Activated CD8-positive, alpha-beta T cell treated with anti-CD3 and anti-CD28 coated beads, Interleukin-2, amount 10 ng/mL, durations not matched to agents 7 days and 5 days (primary cell): ENCODE measurements around the gene SEL1L2. TPM values are rescaled to one million over a fixed set of nuclear protein-coding genes. Genes with fewer than 3 reads are reported as not detected.
"Not testable (repeated sequence)": the region's sequence is repeated elsewhere in the genome, so short reads cannot be mapped to it uniquely, and the experiment has no call there.

ENCODE experiments used
- ATAC-seq: fragments of 150-1000 bp; cut with Tn5 transposase; one replicate; pipeline ENCODE4 v1.10.0; 2021; ENCODE audit warnings: moderate library complexity
- CTCF ChIA-PET: fragments of 350-600 bp; sonication (Branson Sonifier 250); formaldehyde crosslinking; loops from one replicate; lab custom pipeline; 2021; ENCODE audit warnings: antibody characterized with exemption; lab: Charles Lee
- POLR2A ChIA-PET: fragments of 350-600 bp; sonication (Branson Sonifier 250); formaldehyde crosslinking; loops from one replicate; lab custom pipeline; 2021; ENCODE audit warnings: antibody characterized with exemption; lab: Charles Lee
- DNase-seq: peaks from one replicate; pipeline ENCODE4 v3.0.0-alpha.2; 2020
- H3K27ac Mint-ChIP-seq: one replicate; pipeline ENCODE4 v1.8.0; 2021; ENCODE audit warnings: mild to moderate bottlenecking, mixed read lengths
- H3K27me3 Mint-ChIP-seq: one replicate; pipeline ENCODE4 v1.8.0; 2021; ENCODE audit warnings: low read depth, mixed read lengths
- H3K36me3 Mint-ChIP-seq: one replicate; pipeline ENCODE4 v1.8.0; 2021; ENCODE audit warnings: low read depth, mixed read lengths
- H3K4me1 Mint-ChIP-seq: one replicate; pipeline ENCODE4 v1.8.0; 2021; ENCODE audit warnings: low read depth, mixed read lengths
- H3K4me3 Mint-ChIP-seq: one replicate; pipeline ENCODE4 v1.8.0; 2021; ENCODE audit warnings: mild to moderate bottlenecking, mixed read lengths
- H3K9me3 Mint-ChIP-seq: one replicate; pipeline ENCODE4 v1.8.0; 2022; ENCODE audit warnings: mixed read lengths; ENCODE audit not compliant: insufficient read depth
- total RNA-seq, 2 experiments: library from RNA; stranded (reverse); gene quantifications; one replicate each; pipeline ENCODE4 v1.2.3, GENCODE V29; 2021

Gene SEL1L2, protein sequence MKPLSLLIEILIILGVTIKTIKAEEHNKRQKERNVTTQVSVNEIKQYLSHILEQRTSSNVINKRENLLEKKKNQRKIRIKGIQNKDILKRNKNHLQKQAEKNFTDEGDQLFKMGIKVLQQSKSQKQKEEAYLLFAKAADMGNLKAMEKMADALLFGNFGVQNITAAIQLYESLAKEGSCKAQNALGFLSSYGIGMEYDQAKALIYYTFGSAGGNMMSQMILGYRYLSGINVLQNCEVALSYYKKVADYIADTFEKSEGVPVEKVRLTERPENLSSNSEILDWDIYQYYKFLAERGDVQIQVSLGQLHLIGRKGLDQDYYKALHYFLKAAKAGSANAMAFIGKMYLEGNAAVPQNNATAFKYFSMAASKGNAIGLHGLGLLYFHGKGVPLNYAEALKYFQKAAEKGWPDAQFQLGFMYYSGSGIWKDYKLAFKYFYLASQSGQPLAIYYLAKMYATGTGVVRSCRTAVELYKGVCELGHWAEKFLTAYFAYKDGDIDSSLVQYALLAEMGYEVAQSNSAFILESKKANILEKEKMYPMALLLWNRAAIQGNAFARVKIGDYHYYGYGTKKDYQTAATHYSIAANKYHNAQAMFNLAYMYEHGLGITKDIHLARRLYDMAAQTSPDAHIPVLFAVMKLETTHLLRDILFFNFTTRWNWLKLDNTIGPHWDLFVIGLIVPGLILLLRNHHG
- total RNA-seq = not detected

DNA sequence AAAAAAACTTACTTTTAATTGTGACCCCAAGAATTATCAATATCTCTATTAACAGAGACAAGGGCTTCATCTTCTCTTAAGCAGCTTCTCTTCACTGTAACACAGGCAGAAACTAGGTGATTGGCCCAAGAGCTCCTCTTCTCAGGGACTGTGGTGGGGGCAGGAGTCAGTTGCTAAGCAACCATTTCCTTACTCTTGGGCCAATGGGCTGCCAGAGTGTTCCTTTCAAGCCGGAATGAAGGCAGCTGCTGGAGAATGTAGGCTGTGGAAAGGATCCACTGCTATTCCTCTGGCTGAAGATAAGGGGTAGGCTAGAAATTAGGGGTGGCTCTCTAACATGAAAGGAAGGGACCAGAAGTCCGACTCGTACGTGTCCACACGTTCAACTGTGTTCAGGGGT is at the start of gene SEL1L2:
SEL1L2 (minus strand) TSS at position 150 of the 400 bp plus-strand sequence; CDS start at position 70, 80 bp downstream.
- ChIA-PET POLR2A (no interaction called here), CTCF (no interaction called here)
- Mint-ChIP-seq H3K36me3 (no peaks in the 10 kb centered on the region), H3K9me3 (peaks cover 18% of the 10 kb centered on the region), H3K4me1 (no peaks in the 10 kb centered on the region), H3K27me3 (peaks cover 5% of the 10 kb centered on the region), H3K27ac (no peak within 1 kb of the TSS), H3K4me3 (no peak within 1 kb of the TSS)
- DNase-seq (no peak), ATAC-seq (no peak)

DNA sequence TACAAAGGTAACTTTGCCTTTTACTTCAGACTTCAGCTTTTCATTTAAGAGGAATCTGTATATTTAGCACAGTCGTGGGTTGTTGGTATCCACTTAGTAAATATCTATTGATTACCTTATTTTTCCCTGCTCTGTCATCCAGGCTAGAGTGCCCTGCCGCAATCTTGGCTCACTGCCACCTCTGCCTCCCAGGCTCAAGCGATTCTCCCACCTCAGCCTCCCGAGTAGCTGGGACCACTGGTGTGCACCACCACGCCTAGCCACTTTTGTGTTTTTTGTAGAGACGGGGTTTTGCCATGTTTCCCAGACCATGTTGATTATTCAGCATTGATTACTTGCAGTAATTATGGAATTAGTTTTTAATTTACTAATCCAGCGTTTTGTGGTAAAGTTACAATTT is 46.2 kb upstream of the SEL1L2 start:
- Mint-ChIP-seq H3K9me3 (no peaks in the 10 kb centered on the region), H3K4me3 (no peak overlapping the region), H3K27ac (no peak overlapping the region), H3K36me3 (no peaks in the 10 kb centered on the region), H3K4me1 (no peaks in the 10 kb centered on the region), H3K27me3 (no peaks in the 10 kb centered on the region)
- ChIA-PET POLR2A (no interaction called here), CTCF (no interaction called here)
- ATAC-seq = no peak
- DNase-seq = no peak

DNA sequence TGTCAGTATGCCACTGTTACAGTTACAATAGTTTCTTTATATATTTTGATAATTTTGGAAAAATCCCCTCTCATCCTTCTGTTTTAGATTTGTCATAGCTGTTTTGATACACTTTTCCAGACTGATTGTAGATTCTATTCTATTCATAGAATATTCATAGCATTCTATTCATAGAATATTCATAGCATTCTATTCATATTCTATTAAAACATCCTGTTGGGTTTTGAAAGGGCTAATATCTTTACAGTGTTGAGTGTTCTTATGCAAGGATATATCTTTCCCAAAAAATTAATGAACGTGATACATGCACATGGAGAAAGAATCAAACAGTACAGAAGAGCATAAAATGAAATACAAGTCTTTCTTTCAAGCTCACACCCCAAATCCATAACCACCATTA is 42.9 kb upstream of the SEL1L2 start:
- H3K27ac Mint-ChIP-seq = no peak overlapping the region
- no peaks in the 10 kb centered on the region for H3K36me3 Mint-ChIP-seq
- CTCF ChIA-PET = no interaction called here
- DNase-seq (no peak), ATAC-seq (no peak)
- no peaks in the 10 kb centered on the region for H3K27me3 Mint-ChIP-seq
- H3K4me3 Mint-ChIP-seq = no peak overlapping the region
- no peaks in the 10 kb centered on the region for H3K4me1 Mint-ChIP-seq
- POLR2A ChIA-PET = no interaction called here
- H3K9me3 Mint-ChIP-seq = no peaks in the 10 kb centered on the region

DNA sequence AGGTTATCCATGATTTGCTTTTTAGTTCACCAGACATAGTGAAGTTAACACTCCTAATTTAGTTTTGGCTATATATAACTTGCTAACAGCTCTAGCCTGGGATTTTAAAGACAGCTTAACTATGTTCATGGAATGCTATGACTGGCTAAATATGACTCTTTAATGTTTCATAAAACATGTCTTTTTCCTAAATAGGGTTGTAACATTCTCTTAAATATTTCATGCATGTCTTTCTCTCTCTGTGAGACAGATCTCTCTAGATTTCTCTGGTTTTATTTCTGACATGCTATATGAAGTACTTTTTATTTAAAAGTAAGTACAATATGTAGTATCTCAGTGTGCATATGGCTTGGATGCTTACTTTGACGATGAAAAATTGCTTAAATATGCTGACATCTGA is 40.6 kb upstream of the SEL1L2 start:
- ChIA-PET POLR2A (no interaction called here), CTCF (no interaction called here)
- no peaks in the 10 kb centered on the region for H3K9me3 Mint-ChIP-seq
- no peak for ATAC-seq
- H3K27me3 Mint-ChIP-seq = no peaks in the 10 kb centered on the region
- H3K36me3 Mint-ChIP-seq = no peaks in the 10 kb centered on the region
- H3K4me1 Mint-ChIP-seq = no peaks in the 10 kb centered on the region
- no peak overlapping the region for H3K27ac Mint-ChIP-seq
- no peak overlapping the region for H3K4me3 Mint-ChIP-seq
- no peak for DNase-seq

DNA sequence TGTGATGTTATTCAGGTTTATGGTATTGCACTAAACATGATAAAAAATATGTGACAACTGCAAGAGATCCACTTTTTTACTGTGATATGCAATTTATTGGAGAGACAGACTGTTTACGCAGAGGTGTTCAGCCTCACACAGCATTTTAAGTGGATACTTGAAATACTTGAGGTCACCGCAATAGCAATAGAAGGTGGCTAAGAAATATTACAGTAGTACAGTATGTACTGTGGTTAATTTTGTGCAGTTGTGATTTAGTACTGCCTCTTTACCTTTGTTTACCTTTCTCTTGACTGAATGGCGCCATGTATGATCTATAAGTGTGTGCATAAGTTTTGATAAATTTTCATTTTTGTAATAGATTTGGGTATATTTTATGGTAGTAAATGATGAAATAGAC is 22.3 kb upstream of the SEL1L2 start:
- ATAC-seq (no peak), DNase-seq (no peak)
- ChIA-PET CTCF (no interaction called here), POLR2A (no interaction called here)
- H3K4me3 Mint-ChIP-seq = no peak overlapping the region
- peaks cover 5% of the 10 kb centered on the region for H3K9me3 Mint-ChIP-seq
- H3K4me1 Mint-ChIP-seq = no peaks in the 10 kb centered on the region
- H3K36me3 Mint-ChIP-seq = no peaks in the 10 kb centered on the region
- H3K27ac Mint-ChIP-seq = no peak overlapping the region
- no peaks in the 10 kb centered on the region for H3K27me3 Mint-ChIP-seq

DNA sequence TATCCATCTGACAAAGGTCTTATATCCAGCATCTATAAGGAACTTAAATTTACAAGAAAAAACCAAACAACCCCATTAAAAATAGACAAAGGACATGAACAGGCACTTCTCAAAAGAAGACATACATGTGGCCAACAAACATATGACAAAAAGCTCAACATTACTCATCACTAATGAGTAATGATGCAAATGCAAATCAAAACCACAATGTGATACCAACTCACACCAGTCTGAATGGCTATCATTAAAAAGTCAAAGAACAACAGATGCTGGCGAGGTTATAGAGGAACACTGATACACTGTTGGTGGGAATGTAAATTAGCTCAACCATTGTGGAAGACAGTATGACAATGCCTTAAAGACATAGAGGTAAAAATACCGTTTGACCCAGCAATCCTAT is 18.8 kb upstream of the SEL1L2 start:
- no peaks in the 10 kb centered on the region for H3K36me3 Mint-ChIP-seq
- H3K4me3 Mint-ChIP-seq = no peak overlapping the region
- no peaks in the 10 kb centered on the region for H3K27me3 Mint-ChIP-seq
- H3K9me3 Mint-ChIP-seq = no peaks in the 10 kb centered on the region
- ATAC-seq (no peak), DNase-seq (no peak)
- ChIA-PET POLR2A (no interaction called here), CTCF (no interaction called here)
- no peaks in the 10 kb centered on the region for H3K4me1 Mint-ChIP-seq
- no peak overlapping the region for H3K27ac Mint-ChIP-seq

DNA sequence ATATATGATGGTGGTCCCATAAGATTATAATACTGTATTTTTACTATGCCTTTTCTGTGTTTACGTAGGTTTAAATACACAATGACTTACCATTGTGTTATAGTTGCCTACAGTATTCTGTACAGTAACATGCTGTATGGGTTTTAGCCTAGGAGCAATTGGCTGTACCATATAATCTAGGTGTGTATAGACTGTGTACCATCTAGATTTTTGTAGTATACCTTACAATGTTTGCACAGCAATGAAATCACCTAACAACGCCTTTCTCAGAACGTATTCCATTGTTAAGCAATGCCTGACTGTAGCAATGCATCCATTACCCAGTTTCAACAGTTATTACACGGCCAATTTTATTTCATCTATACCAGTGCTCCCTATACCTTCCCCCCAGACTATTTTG is 15.6 kb upstream of the SEL1L2 start:
- no peak for ATAC-seq
- POLR2A ChIA-PET = no interaction called here
- Mint-ChIP-seq H3K4me1 (no peaks in the 10 kb centered on the region), H3K9me3 (no peaks in the 10 kb centered on the region), H3K27ac (no peak overlapping the region), H3K27me3 (no peaks in the 10 kb centered on the region), H3K36me3 (no peaks in the 10 kb centered on the region), H3K4me3 (no peak overlapping the region)
- no peak for DNase-seq
- CTCF ChIA-PET = no interaction called here

DNA sequence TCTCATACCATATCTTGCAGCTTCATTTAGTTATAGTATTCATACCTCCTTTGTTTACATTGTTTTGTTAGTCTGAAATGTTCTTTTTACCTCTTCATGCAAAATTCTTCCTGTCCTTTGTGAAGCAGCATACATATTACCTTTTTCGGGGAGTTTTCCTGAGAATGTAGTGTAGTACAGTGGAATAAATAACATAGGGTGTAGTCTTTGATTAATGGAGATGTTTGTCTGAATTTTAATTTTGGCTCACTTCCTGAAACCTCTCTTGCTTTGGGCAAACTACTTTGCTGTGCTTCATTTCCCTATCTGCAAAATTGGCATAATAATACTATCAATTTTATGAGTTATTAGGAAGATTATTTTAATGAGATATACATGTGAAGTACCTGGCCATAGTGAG is 10.5 kb upstream of the SEL1L2 start:
- peaks cover 11% of the 10 kb centered on the region for H3K27me3 Mint-ChIP-seq
- ChIA-PET CTCF (no interaction called here), POLR2A (no interaction called here)
- no peaks in the 10 kb centered on the region for H3K4me1 Mint-ChIP-seq
- H3K4me3 Mint-ChIP-seq = no peak overlapping the region
- peaks cover 3% of the 10 kb centered on the region for H3K36me3 Mint-ChIP-seq
- H3K27ac Mint-ChIP-seq = no peak overlapping the region
- H3K9me3 Mint-ChIP-seq = peaks cover 5% of the 10 kb centered on the region
- DNase-seq = no peak
- ATAC-seq = no peak

DNA sequence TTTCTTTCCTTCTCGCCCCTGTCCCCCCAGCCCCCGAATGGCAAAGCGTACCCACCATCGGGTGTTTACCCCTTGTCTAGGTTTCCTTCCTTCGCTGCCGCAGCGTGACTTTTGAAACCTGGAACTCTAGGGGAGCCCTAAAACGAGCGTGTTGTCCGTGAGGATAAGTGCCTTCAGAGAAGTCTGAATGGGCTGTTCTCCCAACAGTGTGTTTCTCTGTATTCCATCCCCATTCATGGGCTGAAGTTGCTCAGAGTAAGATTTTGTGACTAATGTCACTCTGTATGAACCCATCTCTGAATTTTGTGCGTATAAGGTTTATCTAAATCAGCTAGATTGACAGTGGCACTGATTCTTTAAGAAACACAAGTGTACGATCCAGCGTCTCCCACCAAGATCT is 5.9 kb upstream of the SEL1L2 start:
- H3K9me3 Mint-ChIP-seq = peaks cover 17% of the 10 kb centered on the region
- CTCF ChIA-PET = no interaction called here
- ATAC-seq = no peak
- H3K27ac Mint-ChIP-seq = no peak overlapping the region
- peaks cover 3% of the 10 kb centered on the region for H3K36me3 Mint-ChIP-seq
- no peak for DNase-seq
- peaks cover 15% of the 10 kb centered on the region for H3K27me3 Mint-ChIP-seq
- H3K4me1 Mint-ChIP-seq = no peaks in the 10 kb centered on the region
- peak overlapping the region; percentile 56 for H3K4me3 Mint-ChIP-seq
- POLR2A ChIA-PET = no interaction called here

DNA sequence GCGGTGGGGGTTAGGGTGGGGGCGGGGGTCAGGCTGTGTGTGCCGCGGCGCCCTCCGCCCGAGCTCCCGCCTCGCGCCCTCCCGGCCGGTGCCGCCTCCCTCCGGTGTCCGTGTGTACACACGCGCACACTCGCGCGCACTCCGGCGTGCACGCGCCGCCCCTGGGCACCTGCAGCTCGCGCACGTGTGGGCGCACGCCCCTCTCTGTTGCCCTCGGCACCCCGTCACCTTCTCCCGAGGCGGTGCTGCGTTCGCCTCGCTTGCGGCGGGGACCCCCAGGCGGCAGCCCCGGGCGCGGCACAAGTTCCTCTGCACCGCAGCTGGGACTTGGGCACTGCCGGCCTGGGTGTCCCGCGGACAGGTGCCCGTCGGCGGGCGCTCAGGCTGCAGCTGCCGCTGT is 5.4 kb upstream of the SEL1L2 start:
- Mint-ChIP-seq H3K4me1 (no peaks in the 10 kb centered on the region), H3K36me3 (peaks cover 3% of the 10 kb centered on the region), H3K4me3 (no peak overlapping the region), H3K27me3 (peaks cover 15% of the 10 kb centered on the region), H3K27ac (no peak overlapping the region), H3K9me3 (peaks cover 20% of the 10 kb centered on the region)
- CTCF ChIA-PET = no interaction called here
- ATAC-seq (peak; percentile 29), DNase-seq (no peak)
- POLR2A ChIA-PET = no interaction called here

DNA sequence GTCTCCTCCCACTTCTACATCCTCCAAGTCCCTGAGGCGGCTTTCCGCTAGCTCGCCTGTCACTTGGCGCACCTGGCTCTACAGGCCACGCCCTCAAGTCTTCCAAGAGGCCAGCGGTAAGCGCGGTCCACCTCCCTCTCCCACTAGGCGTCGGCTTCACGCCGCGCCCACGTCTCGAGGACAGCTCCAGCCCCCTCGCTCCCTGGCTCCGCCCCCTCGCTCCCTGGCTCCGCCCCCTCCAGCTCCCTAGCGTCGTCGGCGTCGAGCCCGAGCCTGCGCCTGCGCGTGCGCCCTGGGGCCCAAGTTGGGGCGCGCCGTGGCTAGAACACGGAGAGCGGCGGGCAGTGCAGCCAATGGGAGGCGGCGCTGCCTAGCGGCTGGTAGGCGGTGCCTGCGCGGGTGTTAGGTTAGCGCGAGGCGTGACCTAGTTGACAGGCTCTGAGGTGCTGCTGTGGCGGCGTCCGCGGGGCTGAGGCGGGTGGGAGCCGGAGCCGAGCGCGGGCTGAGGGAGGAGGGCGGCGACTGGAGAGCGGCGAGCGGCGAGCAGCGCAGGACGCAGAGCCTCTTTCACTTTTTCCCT is 4.8 kb upstream of the SEL1L2 start, which contains the start of gene MACROD2:
MACROD2 (plus strand) TSS at position 431 of the 580 bp plus-strand sequence.
- peak; percentile 47 for DNase-seq
- Mint-ChIP-seq H3K27me3 (peaks cover 15% of the 10 kb centered on the region), H3K27ac (no peak within 1 kb of the TSS), H3K36me3 (peaks cover 3% of the 10 kb centered on the region), H3K4me1 (no peaks in the 10 kb centered on the region), H3K4me3 (peak within 1 kb of the TSS; percentile 56), H3K9me3 (peaks cover 23% of the 10 kb centered on the region)
- ATAC-seq = peak; percentile 96
- ChIA-PET POLR2A (no interaction called here), CTCF (no interaction called here)

DNA sequence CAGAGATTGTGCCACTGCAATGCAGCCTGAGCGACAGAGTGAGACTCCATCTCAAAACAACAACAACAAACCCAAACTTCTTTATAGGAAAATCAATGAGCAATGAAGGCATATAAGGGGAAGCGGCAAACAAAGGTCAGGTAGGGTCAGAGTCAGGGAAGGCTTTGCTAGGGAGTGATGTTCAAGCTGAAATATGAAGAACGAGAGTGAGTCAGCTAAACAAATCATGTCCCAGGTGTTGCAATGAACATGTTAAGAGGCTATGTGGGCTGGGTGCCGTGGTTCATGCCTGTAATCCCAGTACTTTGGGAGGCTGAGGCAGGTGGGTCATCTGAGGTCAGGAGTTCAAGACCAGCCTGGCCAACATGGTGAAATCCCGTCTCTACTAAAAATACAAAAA is 1.5 kb upstream of the SEL1L2 start:
- CTCF ChIA-PET, H3K4me1 Mint-ChIP-seq, POLR2A ChIA-PET, DNase-seq, H3K36me3 Mint-ChIP-seq, H3K27ac Mint-ChIP-seq, H3K4me3 Mint-ChIP-seq, ATAC-seq: not testable (repeated sequence)
- Mint-ChIP-seq H3K9me3 (peaks cover 23% of the 10 kb centered on the region), H3K27me3 (peaks cover 13% of the 10 kb centered on the region)
